ENCODE data around the gene CLCN4. TPM values are rescaled to one million over a fixed set of nuclear protein-coding genes. Genes with fewer than 3 reads are reported as not detected.

Gene CLCN4
- total RNA-seq, 1 experiment from 2014 or later = 10.0 TPM

DNA sequence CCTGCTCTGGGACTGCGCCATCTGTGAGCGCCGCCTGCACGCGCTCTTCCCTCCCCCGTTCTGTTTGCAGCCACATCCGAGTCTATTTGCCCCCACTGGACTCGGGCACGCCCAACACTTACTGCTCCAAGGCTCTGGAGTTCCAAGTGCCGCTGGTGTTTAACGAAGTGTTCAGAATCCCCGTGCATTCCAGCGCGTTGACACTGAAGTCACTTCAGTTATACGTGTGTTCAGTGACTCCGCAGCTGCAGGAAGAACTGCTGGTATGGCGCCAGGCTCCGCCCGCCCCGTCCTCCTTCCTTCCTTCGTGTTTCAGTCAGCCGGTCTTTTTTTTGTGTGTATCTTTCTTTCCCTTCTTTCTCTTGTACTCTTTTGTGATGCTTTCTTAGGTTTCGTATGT is 30.7 kb upstream of the CLCN4 start:
- Histone ChIP-seq H3K9me3 (no peaks in the 10 kb centered on the region), H3K4me1 (no peaks in the 10 kb centered on the region), H3K27me3 (replicated peaks; ENCODE audit: control insufficient read depth, insufficient read depth, low read length) (no peaks in the 10 kb centered on the region), H3K36me3 (ENCODE audit: control insufficient read depth, insufficient read depth, low read length) (no peaks in the 10 kb centered on the region; the same call in 1 of the 2 replicates), H3K4me3 (ENCODE audit: low read depth, low read length) (no peak overlapping the region)
- Mint-ChIP-seq H3K36me3 (ENCODE audit: insufficient read depth, unreplicated experiment) (peaks cover 23% of the 10 kb centered on the region), H3K27me3 (ENCODE audit: insufficient read depth, unreplicated experiment) (no peaks in the 10 kb centered on the region), H3K27ac (ENCODE audit: unreplicated experiment) (no peak overlapping the region), H3K4me1 (ENCODE audit: low read depth, unreplicated experiment) (no peaks in the 10 kb centered on the region), H3K4me3 (ENCODE audit: unreplicated experiment) (no peak overlapping the region), H3K9me3 (ENCODE audit: unreplicated experiment) (no peaks in the 10 kb centered on the region)
- ChIA-PET POLR2A (no interaction called here), CTCF (no interaction called here)
- intact Hi-C loops (cut with micrococcal nuclease; ENCODE audit: unreplicated experiment) = no loop called here
- BruUV-seq (replicated peaks) = no TSS peak
- TF ChIP-seq, protein P1, sequence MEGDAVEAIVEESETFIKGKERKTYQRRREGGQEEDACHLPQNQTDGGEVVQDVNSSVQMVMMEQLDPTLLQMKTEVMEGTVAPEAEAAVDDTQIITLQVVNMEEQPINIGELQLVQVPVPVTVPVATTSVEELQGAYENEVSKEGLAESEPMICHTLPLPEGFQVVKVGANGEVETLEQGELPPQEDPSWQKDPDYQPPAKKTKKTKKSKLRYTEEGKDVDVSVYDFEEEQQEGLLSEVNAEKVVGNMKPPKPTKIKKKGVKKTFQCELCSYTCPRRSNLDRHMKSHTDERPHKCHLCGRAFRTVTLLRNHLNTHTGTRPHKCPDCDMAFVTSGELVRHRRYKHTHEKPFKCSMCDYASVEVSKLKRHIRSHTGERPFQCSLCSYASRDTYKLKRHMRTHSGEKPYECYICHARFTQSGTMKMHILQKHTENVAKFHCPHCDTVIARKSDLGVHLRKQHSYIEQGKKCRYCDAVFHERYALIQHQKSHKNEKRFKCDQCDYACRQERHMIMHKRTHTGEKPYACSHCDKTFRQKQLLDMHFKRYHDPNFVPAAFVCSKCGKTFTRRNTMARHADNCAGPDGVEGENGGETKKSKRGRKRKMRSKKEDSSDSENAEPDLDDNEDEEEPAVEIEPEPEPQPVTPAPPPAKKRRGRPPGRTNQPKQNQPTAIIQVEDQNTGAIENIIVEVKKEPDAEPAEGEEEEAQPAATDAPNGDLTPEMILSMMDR (IDR thresholded peaks at IDR 0.05; ENCODE audit: insufficient read depth in 1 of 2, low read depth in 1 of 2, low read length in 1 of 2, severe bottlenecking in 1 of 2, unreplicated experiment in 1 of 2) = no peak
- DNase-seq = no peak

DNA sequence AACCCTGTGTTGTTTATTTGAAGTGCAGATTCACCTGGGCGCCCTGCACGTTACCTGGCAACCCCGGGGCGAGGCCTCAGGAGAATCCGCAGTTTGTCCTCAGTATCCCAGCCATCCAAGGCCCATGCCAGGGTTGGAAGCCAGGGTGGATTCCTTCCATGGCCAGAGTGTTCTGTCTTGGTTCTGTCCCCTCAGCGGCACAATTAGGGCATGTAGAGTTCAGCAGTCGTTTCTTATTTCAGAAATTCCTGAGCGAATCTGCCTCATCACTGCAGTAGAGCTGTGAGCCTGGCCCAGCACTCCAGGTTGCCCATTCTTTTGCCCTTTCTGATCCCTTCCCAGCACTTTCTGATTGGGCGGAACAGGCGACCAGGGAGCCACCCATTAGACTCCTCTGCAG is 29.9 kb upstream of the CLCN4 start:
- Histone ChIP-seq H3K36me3 (ENCODE audit: control insufficient read depth, insufficient read depth, low read length) (no peaks in the 10 kb centered on the region; the same call in 1 of the 2 replicates), H3K4me1 (no peaks in the 10 kb centered on the region), H3K27me3 (replicated peaks; ENCODE audit: control insufficient read depth, insufficient read depth, low read length) (no peaks in the 10 kb centered on the region), H3K4me3 (ENCODE audit: low read depth, low read length) (no peak overlapping the region), H3K9me3 (no peaks in the 10 kb centered on the region)
- no peak for DNase-seq
- Mint-ChIP-seq H3K4me1 (ENCODE audit: low read depth, unreplicated experiment) (no peaks in the 10 kb centered on the region), H3K27me3 (ENCODE audit: insufficient read depth, unreplicated experiment) (no peaks in the 10 kb centered on the region), H3K36me3 (ENCODE audit: insufficient read depth, unreplicated experiment) (peaks cover 25% of the 10 kb centered on the region), H3K4me3 (ENCODE audit: unreplicated experiment) (no peak overlapping the region), H3K27ac (ENCODE audit: unreplicated experiment) (no peak overlapping the region), H3K9me3 (ENCODE audit: unreplicated experiment) (no peaks in the 10 kb centered on the region)
- no TSS peak for BruUV-seq (replicated peaks)
- ChIA-PET POLR2A (no interaction called here), CTCF (no interaction called here)
- intact Hi-C loops (cut with micrococcal nuclease; ENCODE audit: unreplicated experiment) = no loop called here
- TF ChIP-seq, protein P1 (IDR thresholded peaks at IDR 0.05; ENCODE audit: insufficient read depth in 1 of 2, low read depth in 1 of 2, low read length in 1 of 2, severe bottlenecking in 1 of 2, unreplicated experiment in 1 of 2) = no peak

DNA sequence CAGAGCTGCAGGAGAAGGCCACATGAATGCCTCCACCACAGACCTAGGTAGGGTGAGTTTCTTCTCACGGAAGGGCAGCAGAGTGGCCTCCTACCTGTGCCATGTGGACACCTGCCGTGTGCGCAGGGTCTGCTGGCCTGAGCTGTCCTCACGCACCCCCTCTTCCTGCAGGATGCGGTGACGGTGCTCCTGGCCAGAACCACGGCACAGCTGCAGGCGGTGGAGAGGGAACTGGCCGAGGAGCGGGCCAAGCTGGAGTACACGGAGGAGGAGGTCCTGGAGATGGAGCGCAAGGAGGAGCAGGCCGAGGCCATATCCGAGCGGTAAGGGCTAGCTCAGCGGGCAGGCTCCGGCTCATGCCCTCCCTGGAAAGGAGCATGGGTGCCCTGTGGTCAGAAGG is 28.4 kb upstream of the CLCN4 start:
- Histone ChIP-seq H3K4me3 (ENCODE audit: low read depth, low read length) (no peak overlapping the region), H3K27me3 (replicated peaks; ENCODE audit: control insufficient read depth, insufficient read depth, low read length) (no peaks in the 10 kb centered on the region), H3K9me3 (no peaks in the 10 kb centered on the region), H3K4me1 (no peaks in the 10 kb centered on the region), H3K36me3 (ENCODE audit: control insufficient read depth, insufficient read depth, low read length) (no peaks in the 10 kb centered on the region; the same call in 1 of the 2 replicates)
- Mint-ChIP-seq H3K36me3 (ENCODE audit: insufficient read depth, unreplicated experiment) (peaks cover 25% of the 10 kb centered on the region), H3K4me1 (ENCODE audit: low read depth, unreplicated experiment) (no peaks in the 10 kb centered on the region), H3K9me3 (ENCODE audit: unreplicated experiment) (no peaks in the 10 kb centered on the region), H3K27me3 (ENCODE audit: insufficient read depth, unreplicated experiment) (no peaks in the 10 kb centered on the region), H3K27ac (ENCODE audit: unreplicated experiment) (no peak overlapping the region), H3K4me3 (ENCODE audit: unreplicated experiment) (no peak overlapping the region)
- ChIA-PET CTCF (interaction anchor here (0.7 kb wide), 1 partner anchor 9 kb away, joined by 3 read pairs; no protein-coding TSS in a partner anchor), POLR2A (no interaction called here)
- TF ChIP-seq, protein P1 (IDR thresholded peaks at IDR 0.05; ENCODE audit: insufficient read depth in 1 of 2, low read depth in 1 of 2, low read length in 1 of 2, severe bottlenecking in 1 of 2, unreplicated experiment in 1 of 2) = no peak
- BruUV-seq (replicated peaks) = no TSS peak
- DNase-seq = no peak
- intact Hi-C loops (cut with micrococcal nuclease; ENCODE audit: unreplicated experiment) = no loop called here

Data from Caco-2 (cell line).